Mononuclear cell (primary cell): ENCODE results near the gene IFNA16. TPM values are rescaled to one million over a fixed set of nuclear protein-coding genes. Genes with fewer than 3 reads are reported as not detected.
"Not testable (repeated sequence)": the region's sequence is repeated elsewhere in the genome, so short reads cannot be mapped to it uniquely, and the experiment has no call there.

Experiments used
- H3K27me3 ChIP-seq: 2 replicates; pipeline ENCODE4 v1.6.0; 2011; ENCODE audit warnings: low read length, control low read depth; ENCODE audit not compliant: insufficient read depth
- H3K4me1 ChIP-seq: 2 replicates; pipeline ENCODE4 v1.5.1; 2011; ENCODE audit warnings: mild to moderate bottlenecking, low read length, control low read depth; ENCODE audit not compliant: insufficient read depth
- H3K4me3 ChIP-seq: 2 replicates; pipeline ENCODE4 v1.5.1; 2011; ENCODE audit warnings: mild to moderate bottlenecking, low read length, moderate library complexity
- H3K9me3 ChIP-seq: 2 replicates; pipeline ENCODE4 v1.5.1; 2011; ENCODE audit warnings: low read depth, mild to moderate bottlenecking, control low read depth, low read length
- total RNA-seq: library from RNA; depleted of rRNA; stranded (reverse); fragments of >200 nt; gene quantifications from one replicate; pipeline ENCODE4 v1.2.3, GENCODE V29; 2012

Gene IFNA16
- not detected for total RNA-seq

GRCh38 chr9:21217211-21217610 lies at the start of gene IFNA16:
Gene IFNA16, minus strand, starts transcription at chr9:21217311. Its CDS starts 6 bp downstream, at chr9:21217305.
- H3K27me3 ChIP-seq, H3K4me1 ChIP-seq, H3K4me3 ChIP-seq, H3K9me3 ChIP-seq: not testable (repeated sequence)

GRCh38 chr9:21265421-21266189 lies 48.5 kb upstream of the IFNA16 start:
- no peak overlapping the region for H3K4me3 ChIP-seq
- no peaks in the 10 kb centered on the region for H3K9me3 ChIP-seq
- H3K4me1 ChIP-seq = peaks cover 7% of the 10 kb centered on the region
- H3K27me3 ChIP-seq = no peaks in the 10 kb centered on the region

- no peaks in the 10 kb centered on the region for H3K9me3 ChIP-seq
These were observed 38.6 kb upstream of the IFNA16 start for GRCh38 chr9:21255538-21256212.

GRCh38 chr9:21252721-21253547 lies 35.8 kb upstream of the IFNA16 start:
- H3K9me3 ChIP-seq = no peaks in the 10 kb centered on the region
- no peak overlapping the region for H3K4me3 ChIP-seq
- peaks cover 16% of the 10 kb centered on the region for H3K4me1 ChIP-seq
- H3K27me3 ChIP-seq = peaks cover 3% of the 10 kb centered on the region

More at GRCh38 chr9:21255538-21256212, 38.6 kb upstream of the IFNA16 start:
- Histone ChIP-seq H3K27me3 (no peaks in the 10 kb centered on the region), H3K4me1 (peaks cover 16% of the 10 kb centered on the region), H3K4me3 (no peak overlapping the region)

- H3K27me3 ChIP-seq = peaks cover 3% of the 10 kb centered on the region
- no peak overlapping the region for H3K4me3 ChIP-seq
- H3K4me1 ChIP-seq = peaks cover 16% of the 10 kb centered on the region
These were observed 34.5 kb upstream of the IFNA16 start for GRCh38 chr9:21251638-21252037.

GRCh38 chr9:21251190-21251589 lies 34.1 kb upstream of the IFNA16 start:
- Histone ChIP-seq H3K9me3 (no peaks in the 10 kb centered on the region), H3K4me3 (no peak overlapping the region), H3K4me1 (peaks cover 16% of the 10 kb centered on the region), H3K27me3 (peaks cover 3% of the 10 kb centered on the region)

More at GRCh38 chr9:21251638-21252037, 34.5 kb upstream of the IFNA16 start:
- H3K9me3 ChIP-seq = no peaks in the 10 kb centered on the region

GRCh38 chr9:21244836-21245235 lies 27.7 kb upstream of the IFNA16 start:
- H3K27me3 ChIP-seq = peaks cover 25% of the 10 kb centered on the region
- H3K4me1 ChIP-seq = peaks cover 9% of the 10 kb centered on the region
- no peak overlapping the region for H3K4me3 ChIP-seq
- no peaks in the 10 kb centered on the region for H3K9me3 ChIP-seq

- Histone ChIP-seq H3K9me3 (no peaks in the 10 kb centered on the region), H3K4me3 (no peak within 1 kb of the TSS), H3K4me1 (peaks cover 13% of the 10 kb centered on the region), H3K27me3 (peaks cover 23% of the 10 kb centered on the region)
These were observed 22.8 kb upstream of the IFNA16 start, which contains the start of gene IFNA14 for GRCh38 chr9:21239911-21240310. Gene IFNA14, minus strand, starts transcription at chr9:21240005. Its CDS starts 70 bp downstream, at chr9:21239935.

GRCh38 chr9:21236360-21236714 lies 19.2 kb upstream of the IFNA16 start:
- H3K4me3 ChIP-seq, H3K9me3 ChIP-seq, H3K27me3 ChIP-seq: not testable (repeated sequence)
- H3K4me1 ChIP-seq = peaks cover 12% of the 10 kb centered on the region

GRCh38 chr9:21235468-21236359 lies 18.6 kb upstream of the IFNA16 start:
- H3K4me1 ChIP-seq = peaks cover 12% of the 10 kb centered on the region
- not testable (repeated sequence) for H3K9me3 ChIP-seq, H3K27me3 ChIP-seq, H3K4me3 ChIP-seq

- H3K4me3 ChIP-seq = no peak overlapping the region
- no peaks in the 10 kb centered on the region for H3K27me3 ChIP-seq
- no peaks in the 10 kb centered on the region for H3K9me3 ChIP-seq
- H3K4me1 ChIP-seq = peaks cover under 1% of the 10 kb centered on the region
These were observed 17.1 kb upstream of the IFNA16 start for GRCh38 chr9:21234153-21234687.

- H3K4me1 ChIP-seq = no peaks in the 10 kb centered on the region
- H3K4me3 ChIP-seq = no peak overlapping the region
- H3K27me3 ChIP-seq = no peaks in the 10 kb centered on the region
- no peaks in the 10 kb centered on the region for H3K9me3 ChIP-seq
These were observed 16.1 kb upstream of the IFNA16 start for GRCh38 chr9:21233258-21233657.

- H3K4me1 ChIP-seq = no peaks in the 10 kb centered on the region
These were observed 11.0 kb upstream of the IFNA16 start, which contains the start of gene IFNA17 for GRCh38 chr9:21228122-21228521. Gene IFNA17, minus strand, starts transcription at chr9:21228222. Its CDS starts 49 bp downstream, at chr9:21228173.

More at GRCh38 chr9:21228122-21228521, 11.0 kb upstream of the IFNA16 start, which contains the start of gene IFNA17:
- Histone ChIP-seq H3K4me3 (no peak within 1 kb of the TSS), H3K9me3 (no peaks in the 10 kb centered on the region), H3K27me3 (no peaks in the 10 kb centered on the region)
